HG03439 (cell line): ENCODE measurements around the gene REM1.

ENCODE experiments used
- ATAC-seq: cut with Tn5 transposase; IDR thresholded peaks from one replicate; pipeline ENCODE4 v1.9.1; 2021; ENCODE audit warnings: mild to moderate bottlenecking, moderate library complexity; ENCODE audit not compliant: unreplicated experiment

REM1 gene

DNA sequence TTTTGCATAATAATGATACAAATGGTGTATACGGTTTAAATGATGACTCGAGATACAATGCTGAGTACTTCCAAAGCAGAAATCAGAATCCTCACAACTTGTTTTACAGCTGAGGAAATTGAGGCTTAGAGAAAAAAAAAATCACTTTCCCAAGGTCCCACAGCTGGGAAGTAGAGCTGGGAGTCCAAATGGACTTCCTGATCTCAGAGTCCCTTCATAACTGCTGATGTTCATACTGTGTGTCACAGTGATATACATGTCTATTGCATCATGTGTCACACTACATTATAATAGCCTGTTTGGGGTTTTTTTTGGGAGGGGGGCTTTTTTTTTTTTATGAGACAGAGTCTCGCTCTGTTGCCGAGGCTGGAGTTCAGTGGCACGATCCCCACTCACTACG lies 47.6 kb downstream of the REM1 start:
- no peak for ATAC-seq

DNA sequence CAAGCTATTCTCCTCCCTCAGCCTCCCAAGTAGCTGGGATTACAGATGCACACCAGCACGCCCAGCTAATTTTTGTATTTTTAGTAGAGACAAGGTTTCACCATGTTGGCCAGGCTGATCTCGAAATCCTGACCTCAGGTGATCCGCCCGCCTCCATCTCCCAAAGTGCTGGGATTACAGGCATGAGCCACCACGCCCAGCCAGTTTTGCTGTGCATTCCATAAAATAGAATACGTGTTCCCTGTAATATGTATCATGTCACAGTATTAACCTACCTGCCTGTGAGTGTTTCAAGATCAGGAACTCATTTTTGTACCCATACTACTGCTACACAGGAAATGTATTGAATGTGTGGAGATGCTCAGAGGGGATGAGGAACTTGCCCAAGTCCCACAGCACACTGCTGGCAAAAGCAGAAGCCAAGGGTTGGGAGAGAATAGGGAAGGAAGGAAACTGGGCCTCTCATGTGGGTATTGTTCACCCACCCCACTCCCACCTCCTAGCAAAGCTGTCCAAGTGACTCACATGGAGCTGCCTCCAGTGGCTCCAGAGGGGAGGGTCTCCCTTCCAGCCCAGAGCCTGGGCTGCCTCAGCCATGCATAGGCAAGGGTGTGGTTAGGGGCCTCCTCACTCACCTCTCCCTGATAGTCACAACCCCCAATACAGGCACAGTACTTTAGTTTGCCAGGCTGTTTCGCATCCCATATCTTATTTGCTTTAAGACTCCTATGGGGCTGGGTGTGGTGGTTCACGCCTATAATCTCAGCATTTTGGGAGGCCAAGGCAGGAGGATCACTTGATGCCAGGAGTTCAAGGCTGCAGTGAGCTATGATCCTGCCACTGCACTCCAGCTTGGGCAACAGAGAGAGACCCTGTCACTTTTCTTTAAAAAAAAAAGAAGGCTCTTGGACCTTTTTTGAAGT lies 48.5 kb downstream of the REM1 start:
- no peak for ATAC-seq

GRCh38 chr20:31527266-31527665 lies 52.2 kb downstream of the REM1 start:
- no peak for ATAC-seq
